ELR (cell line): ENCODE measurements around the gene CNTN5.
A peak's percentile ranks its signal among the peaks of the same experiment; 100 is the strongest.

Experiments
- DNase-seq: peaks from one replicate; pipeline ENCODE4 v3.0.0-alpha.2; 2015; ENCODE audit warnings: low read depth

CNTN5 gene

DNA sequence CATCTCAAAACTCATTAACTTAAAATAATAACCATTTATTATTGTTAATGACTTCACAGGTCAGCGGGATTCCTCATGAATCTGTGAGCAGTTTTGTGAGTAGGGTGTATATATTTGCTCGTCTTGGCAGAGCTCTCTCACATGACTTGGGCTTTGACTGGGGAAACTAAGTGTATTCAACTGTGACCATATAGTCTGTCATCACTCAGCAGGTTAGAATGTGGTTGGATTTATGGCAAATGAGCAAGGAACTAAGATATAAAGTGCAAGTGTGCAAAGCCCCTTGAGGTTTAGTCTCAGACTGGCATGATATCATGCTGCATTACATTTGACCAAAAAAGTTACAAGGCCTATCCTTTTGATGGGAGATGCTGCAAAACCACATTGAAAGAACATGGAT, 254.8 kb downstream of the CNTN5 start:
- DNase-seq, result peak; percentile 39

DNA sequence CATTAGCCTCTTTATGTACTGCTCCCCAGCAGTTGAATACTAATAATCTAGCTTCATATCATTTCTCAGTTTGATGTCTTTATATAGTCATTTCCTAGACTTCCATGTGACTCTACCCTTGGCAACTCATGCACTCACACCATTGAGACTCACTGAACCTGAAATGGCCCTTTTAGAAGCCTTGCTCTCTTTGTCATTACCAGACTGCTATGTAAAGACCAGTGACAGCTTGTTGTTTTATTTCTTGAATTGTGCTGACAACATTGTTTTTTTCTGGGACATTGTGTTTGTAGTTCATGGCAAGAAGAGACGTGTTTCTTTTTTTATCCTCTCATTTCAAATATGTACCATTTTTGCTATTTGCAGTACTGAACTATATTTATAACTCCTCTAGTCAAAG, 256.5 kb downstream of the CNTN5 start:
- DNase-seq, result no peak

DNA sequence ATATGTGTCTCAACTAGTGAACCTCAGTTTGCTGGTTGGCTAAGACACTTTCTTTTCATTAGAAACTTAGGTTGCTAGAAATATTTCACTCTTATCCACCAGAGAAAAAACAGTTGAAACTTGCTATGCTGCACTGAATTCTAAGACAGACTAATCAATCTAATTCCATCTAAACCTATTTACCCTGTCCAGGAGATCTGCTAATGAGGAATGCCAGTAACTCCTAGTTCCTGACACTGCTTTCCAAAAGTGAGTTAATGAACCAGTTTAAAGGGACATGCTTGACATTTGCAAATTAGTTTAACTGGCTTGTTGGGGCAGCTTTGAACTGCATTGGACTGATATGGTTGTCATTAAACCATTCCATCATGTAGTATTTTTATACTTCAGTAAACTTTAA, 258.5 kb downstream of the CNTN5 start:
- no peak for DNase-seq

DNA sequence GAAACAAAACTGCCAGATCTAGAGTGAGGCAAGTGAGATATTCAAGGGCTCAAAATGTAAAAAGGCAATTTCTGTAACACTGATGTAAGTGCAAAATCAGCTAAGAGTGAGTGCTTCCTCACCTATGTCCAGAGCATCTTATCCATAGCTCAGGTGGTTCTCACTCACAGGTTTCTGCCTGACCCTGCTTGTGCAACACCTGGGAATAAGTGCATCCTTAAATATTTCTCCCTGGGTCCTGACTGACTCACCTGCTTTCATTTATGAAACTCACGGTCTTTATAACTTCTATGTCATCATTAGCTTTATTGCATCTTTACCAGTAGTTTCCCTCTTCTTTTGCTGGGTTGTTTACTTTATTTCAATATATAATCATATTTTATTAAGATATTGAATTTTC, 260.6 kb downstream of the CNTN5 start:
- DNase-seq, result no peak

DNA sequence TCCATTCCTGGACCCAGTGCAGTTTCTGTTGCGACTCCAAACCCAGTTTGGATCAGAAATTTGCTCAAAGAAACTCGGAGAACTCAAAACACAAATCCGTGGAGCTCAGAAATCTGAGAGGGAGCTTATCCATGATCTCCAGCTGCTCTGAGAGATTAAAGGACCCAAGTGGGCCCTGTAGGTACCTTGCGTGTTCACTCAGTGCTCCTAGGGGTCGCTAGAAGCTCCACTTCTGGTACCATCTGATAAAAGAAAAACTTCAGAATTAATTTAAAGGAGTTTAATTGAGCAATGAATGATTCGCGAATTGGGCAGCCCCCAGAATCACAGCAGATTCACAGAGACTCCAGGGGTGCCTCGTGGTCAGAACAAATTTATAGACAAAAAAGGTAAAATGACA, 277.2 kb downstream of the CNTN5 start:
- DNase-seq, result peak; percentile 15

DNA sequence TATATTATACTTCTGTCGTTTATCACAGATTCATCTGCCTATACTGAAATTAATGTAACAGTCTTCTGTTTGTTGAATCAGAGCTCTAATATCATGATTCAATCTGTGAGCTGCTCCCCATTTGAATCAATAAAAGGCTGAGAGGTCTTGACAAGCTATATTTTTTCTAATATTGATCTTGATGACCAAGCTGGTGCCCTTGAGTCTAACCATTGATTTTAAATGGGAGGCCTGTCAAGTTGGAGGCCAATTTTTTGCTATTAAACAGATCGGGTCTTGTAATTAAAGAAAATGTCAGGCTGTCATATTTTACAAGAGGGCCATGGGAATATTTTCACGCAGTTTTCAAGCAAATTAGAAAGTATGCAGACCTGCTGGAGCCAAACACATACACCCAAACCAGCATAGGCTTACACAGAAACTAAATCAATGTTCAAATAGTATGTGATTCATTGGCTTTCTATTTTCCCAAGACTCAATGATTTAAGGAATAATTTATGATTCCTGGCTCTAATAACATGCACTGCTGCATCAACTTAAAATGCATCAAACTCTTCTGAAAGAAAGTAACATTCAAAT, 286.9 kb downstream of the CNTN5 start:
- no peak for DNase-seq

DNA sequence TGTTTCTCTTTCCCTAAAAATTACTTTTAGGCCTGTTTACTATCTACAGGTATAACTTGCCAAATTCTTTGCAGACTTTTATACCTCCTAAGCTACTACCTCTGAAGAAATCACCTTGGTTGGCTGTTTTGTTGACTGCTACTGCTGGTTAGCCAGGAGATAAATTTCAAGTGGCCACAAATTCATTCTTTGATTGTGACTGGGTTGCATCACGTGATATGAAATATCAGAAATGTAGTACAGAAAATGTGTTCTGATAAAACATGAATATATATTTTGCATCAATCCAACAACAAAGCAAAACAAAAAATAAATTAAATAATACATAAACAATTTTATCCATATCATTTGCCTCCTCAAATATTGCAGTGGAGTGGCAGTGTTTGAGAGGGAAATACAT, 291.1 kb downstream of the CNTN5 start:
- no peak for DNase-seq

DNA sequence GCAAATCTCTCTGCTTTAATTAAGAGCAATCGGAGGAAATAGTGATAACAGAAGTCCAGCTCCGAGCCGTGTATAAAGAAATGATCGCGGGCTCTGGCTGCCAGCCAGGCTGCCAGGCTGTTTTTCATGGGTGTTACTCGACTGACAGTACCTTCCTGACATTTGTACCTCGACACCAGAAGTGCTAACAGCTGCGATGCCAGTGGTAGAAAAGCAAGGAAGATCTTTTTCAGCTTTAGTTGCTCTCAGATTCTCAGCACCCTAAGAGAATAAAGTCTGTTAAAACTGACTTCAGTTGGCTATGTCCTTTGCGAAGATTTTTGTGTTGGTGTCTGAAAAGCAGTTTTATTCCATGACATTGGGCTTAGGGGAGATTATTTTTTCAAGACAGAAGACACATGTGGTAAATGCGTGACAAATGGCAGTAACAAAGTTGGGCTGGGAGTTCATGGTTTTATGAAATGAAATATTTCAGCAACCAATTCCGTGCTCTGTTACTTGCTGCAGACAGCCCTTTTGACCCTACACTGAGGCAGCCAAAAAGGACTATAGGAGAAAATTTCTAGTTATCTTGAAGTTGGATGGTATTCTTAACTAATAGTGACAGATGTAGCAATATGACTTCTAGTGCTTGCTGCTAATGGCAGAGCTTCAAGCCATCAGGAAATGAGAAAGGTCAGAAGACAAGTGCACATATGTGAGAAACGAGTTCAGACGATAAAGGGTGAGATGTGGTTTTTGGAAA, 296.2 kb downstream of the CNTN5 start:
- DNase-seq, result no peak

DNA sequence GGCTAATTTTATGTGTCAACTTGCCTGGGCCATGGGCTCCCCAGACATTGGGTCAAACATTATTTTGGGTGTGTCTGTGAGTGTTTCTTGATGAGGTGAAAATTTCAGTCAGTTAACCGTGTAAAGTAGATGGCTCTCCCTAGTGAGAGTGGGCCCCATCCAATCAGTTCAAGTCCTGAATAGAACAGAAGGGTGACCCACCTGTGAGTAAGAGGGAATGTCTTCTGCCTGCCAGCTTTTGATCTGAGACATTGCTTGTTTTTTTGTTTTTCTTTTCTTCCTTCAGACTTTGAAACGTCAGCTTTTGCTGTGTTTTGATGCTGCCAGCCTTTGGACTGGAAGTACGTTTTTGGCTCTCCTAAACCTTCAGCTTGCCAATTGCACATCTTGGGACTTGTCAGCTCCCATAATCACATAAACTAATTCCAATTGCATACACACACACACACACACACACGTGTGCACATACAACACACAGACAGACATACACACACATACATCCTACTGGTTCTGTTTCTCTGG, 300.1 kb downstream of the CNTN5 start:
- DNase-seq, result peak; percentile 33

DNA sequence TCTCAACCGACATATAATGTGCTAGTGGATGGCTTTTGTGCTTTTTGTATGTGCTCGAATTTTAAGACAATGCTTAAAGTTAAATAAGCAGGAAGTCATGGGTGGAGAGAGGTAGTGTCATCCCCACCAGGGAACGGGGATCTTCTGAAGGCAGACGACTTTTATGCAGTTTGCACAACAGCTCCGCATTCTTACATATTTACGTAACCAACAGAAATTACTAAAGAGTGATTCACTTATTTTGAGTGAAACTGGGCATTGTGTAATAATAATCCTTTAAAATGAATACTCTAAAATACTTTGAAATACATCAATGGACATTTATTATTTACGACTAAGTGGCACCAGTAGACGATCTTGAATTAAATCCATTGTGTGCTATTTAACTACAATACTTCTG, 305.1 kb downstream of the CNTN5 start:
- peak; percentile 93 for DNase-seq

DNA sequence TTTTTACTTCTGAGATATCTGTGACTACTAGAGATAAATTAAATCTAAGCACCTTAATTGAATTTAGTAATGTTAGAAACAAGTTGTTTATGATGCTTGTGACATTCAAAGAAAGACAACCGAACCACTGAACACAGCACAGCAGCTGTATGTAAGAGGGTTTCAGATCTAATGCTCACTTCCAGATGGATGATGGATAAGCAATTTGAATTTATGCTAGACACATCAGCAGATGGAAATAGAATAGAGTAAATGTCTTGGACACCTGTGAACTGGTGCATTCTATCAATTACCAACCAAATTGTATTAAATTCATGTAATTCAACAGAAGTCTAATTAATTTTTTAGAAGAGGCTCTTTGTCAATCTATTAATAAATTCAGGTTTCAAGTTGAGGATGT, 306.3 kb downstream of the CNTN5 start:
- DNase-seq, result no peak

DNA sequence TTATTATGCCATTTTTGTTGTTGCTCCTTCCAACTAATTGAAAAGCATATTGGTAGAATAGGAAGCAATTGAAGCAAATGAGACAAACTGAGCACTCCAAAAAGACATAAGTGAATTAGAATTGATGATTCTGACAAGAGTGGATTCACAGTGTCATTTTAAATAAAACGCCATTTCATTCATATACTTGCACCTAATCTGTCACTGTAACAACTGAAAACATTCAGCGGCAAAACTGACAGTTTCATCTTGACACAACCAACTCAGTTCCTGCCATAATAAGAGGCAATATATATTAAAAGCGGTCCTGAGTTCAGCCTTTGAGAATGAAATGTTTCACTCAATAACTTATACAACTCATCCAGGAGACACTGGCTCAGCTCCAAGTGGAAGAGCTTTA, 306.8 kb downstream of the CNTN5 start:
- DNase-seq, result no peak

DNA sequence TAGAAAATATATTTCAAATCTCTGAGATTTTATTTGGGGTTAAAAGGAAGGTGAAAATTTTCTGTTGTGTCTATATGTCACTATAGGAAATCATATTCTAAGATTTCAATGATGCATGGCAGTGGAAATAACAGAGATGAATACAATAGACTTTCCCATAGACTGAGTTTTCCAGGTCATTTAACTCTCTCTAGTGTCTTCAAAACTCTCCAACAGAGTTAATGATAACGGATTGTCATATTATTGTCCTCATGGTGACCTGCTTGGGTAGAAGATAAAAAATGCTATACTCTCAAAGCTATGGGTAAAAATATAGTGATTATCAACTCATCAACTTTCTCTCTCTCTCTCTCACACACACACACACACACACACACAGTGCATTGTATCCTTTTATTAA, 312.9 kb downstream of the CNTN5 start:
- no peak for DNase-seq

DNA sequence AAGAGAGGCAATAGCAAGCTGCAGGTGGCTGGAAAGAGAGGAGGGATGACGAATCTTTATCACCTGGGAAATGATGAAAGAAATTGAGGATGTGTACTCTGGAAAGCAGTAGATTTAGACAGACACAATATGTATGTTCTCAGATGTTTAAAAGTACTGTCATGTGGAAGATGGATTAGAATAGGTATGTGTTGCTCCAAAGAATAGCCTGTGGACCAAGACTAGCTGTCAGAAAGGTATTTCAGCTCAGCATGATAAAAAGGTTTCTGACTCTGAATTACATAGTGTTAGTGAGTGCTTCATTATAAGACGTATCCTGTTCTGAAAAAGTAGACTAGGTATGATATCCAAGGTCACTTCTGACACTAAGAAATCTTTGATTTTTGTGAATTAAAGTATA, 322.4 kb downstream of the CNTN5 start:
- DNase-seq, result no peak

DNA sequence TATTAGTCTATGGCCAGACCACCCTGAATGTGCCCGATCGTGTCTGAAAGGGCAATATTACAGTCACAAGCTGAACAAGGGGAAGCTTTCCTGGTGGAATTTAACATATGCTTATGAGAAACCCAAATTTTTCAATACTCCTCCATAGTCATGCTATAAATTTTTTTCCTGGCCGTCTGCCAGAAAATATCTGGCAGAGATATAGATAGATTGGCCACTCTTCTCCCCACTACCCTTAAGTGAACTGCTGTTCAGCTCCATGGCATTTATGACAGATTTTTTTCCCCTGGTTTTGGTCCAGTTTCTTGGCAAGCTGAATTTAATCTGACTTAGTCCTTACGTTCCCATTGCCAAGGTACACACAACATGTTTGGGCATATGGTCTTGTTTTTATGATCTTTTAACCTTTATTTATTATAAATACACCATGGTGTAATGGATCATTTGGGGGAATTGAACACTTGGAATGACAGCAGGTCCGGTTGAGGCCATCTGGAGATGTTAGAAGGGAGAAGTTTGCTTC, 328.5 kb downstream of the CNTN5 start:
- no peak for DNase-seq

DNA sequence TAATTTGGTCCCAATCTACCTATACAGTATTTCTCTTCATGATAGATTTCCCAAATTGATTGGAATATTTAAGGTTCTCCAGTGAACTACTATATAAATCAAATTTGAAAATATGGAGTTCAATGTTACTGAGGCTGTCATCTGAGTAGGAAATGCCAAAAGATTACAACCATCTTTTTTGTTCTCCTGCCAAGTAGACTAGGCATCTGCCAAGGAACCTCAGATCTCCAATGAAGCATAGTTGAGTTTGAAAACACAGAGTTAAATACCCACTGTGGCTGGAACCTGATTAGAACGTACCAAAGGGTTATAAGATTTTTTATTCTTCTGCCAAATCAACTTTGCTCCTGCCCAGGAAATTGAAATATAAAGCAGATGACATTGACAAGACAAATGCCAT, 330.9 kb downstream of the CNTN5 start:
- no peak for DNase-seq

DNA sequence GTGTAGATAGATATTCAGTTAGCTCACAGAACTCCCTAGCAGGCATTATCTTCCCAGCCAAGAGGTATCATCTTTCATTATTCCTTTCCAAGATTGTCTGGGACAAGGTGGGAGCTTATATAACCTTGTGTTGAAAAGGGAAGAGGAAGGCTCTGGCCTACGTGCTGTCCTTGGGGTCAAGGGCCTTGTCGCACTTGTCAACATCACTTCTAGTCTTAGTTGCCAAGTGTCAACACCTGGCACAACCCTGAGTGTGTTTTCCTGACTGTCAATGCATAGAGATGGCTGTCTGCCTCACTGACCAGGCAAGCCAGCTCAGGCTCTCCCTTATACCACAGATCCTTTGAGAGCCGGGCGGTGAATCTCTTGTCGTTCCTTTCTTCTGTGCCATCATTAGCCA, 331.9 kb downstream of the CNTN5 start:
- DNase-seq, result no peak

DNA sequence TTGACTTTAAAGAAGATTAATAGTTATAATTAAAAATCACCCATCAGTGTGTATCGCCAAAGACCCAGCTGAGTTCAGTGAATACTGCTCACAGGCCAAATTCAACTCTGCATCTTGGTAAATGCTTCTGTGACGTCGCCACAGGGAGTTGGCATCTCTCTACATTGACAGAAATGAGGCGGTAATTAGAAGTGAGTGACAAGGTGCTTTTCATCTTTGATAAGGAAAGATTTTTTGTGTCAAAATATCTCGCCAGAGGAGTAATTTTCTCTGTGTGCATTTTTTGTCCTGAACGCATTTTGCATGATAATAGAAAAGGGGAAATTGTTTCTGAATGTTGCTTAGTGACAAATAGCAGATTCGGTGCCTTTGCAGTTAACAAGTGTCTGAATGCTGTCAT, 345.8 kb downstream of the CNTN5 start:
- DNase-seq, result no peak

DNA sequence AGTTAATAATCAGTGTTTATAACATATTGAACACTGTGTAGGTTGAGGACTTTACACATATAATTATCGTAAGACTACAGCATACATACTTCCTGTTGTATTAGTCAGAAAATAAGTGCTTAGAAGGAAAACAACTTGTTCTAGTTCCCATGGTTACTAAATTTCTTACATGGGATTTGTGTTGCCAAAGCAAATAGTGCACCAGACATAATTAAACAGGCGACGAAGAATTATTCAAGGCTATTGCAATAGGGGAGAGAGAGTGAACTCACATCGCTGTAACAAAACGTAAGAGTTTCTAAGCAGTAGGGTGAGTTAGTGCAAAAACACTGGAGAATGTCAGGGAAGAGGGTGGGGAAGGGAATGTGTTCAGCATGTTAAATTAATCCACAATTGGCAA, 347.8 kb downstream of the CNTN5 start:
- peak; percentile 20 for DNase-seq

DNA sequence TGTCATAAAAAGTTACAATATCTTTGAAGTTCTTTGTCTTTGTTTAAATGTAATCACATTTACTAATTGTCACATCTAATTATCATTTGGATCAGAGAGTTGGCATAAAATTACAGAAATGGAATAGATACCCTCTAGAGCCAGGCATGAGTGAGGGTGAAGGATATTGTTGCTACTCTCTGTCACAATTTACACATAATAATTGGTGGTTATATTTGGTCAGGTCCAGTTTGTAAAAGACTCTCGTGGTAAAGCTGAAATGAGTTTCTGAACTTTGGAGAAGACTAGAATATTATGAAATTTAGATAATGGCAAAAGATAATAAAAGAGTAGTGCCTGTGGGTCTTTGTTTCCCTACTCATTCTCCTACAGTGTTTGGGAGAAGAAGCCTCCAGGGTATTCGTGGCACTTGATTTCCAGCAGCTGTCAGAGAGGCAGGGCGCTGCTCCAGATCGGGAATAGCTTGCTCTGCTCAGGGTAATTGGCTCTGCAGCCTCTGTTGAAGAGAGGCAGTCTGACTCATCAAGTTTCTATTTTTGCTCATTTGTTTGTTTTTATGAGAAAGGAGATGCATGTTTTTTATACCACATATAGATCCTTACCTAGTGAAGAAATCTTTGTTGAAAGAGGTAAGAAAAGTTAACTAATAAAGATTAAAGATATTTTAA, 349.9 kb downstream of the CNTN5 start:
- DNase-seq, result peak; percentile 78

DNA sequence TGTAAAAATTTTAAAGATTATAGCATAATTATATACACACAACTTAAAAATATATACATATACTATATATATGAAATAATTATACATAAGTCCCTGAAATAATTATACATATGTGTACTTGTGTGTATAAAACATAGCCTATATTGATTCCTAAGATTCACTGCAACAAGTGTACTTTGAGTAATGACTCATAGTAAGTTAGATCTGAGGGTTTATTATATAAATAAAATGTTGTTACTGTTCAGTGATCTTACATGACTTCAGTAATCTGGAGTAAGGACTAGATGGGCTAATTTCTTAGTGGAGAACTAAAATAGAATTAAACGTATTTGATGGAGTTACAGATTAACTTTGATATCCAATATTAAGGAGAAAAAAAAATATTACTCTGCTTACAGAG, 350.5 kb downstream of the CNTN5 start:
- peak; percentile 66 for DNase-seq

DNA sequence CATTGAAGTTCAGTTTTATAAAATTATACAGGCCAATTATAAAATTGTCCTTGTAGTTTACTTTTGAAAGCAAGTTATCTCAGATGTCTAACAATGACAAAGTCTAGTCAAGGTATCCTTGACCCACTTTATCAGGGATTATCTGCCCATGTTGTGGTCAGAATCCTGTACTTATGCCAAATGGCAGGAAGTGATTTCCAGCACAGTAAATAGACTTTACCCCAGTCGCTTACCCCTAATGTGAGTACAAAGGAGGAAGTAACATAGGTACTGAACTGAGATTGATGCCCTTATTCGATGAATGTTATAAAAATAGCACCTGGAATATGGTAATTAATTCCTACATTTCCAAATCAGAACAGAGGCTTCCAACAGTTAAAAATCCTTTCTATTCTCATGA, 355.7 kb downstream of the CNTN5 start:
- DNase-seq, result no peak

DNA sequence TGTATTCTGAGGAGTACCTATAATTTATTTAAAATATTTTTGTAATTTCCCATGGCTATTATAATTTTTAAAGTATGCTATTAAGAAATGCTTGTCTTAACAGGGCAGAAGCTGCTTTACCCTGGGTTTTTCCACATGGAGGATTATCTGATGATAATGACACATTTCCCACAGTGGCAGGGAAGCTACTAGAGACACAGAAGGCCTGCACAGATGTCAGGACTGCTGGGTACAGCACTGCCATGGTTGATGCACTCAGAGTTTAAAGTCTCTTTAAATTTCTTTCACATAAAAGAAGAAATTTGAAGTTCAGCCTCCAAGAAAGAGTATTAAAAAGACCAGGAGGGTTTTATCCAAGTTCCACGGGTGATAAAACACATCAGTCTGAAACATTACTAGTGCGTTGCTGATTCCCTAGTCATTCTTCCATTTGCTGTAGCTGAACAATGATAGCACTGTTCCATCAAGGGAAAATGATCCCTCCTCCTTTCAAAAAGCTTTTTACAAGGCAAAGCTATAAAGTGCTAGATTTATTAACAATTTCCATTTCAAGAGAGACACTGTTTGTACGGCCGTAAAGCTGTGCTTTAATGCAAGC, 363.0 kb downstream of the CNTN5 start:
- no peak for DNase-seq
